Testis (tissue), 2 donors: ENCODE results near the gene SLITRK3.

Experiments used
- POLR2A ChIP-seq: fragments of 450-650 bp; IDR thresholded peaks from one replicate; pipeline ENCODE4 v1.6.1; 2017; ENCODE audit warnings: antibody characterized with exemption, mild to moderate bottlenecking, moderate library complexity
- TF ChIP-seq, protein P1 (sequence below), 3 experiments: fragments of 450-650 bp in 2 of 3; fragments of 200-600 bp in 1 of 3; sonication (generic) in 1 of 3; IDR thresholded peaks; one replicate each; pipeline ENCODE4 v1.5.1; 2016 to 2019; ENCODE audit warnings: antibody characterized with exemption in 3 of 3, mild to moderate bottlenecking in 2 of 3, moderate library complexity in 1 of 3

- TF ChIP-seq, protein P1, sequence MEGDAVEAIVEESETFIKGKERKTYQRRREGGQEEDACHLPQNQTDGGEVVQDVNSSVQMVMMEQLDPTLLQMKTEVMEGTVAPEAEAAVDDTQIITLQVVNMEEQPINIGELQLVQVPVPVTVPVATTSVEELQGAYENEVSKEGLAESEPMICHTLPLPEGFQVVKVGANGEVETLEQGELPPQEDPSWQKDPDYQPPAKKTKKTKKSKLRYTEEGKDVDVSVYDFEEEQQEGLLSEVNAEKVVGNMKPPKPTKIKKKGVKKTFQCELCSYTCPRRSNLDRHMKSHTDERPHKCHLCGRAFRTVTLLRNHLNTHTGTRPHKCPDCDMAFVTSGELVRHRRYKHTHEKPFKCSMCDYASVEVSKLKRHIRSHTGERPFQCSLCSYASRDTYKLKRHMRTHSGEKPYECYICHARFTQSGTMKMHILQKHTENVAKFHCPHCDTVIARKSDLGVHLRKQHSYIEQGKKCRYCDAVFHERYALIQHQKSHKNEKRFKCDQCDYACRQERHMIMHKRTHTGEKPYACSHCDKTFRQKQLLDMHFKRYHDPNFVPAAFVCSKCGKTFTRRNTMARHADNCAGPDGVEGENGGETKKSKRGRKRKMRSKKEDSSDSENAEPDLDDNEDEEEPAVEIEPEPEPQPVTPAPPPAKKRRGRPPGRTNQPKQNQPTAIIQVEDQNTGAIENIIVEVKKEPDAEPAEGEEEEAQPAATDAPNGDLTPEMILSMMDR (IDR thresholded peaks at IDR 0.05), result no peak
- no peak for TF ChIP-seq POLR2A
Observed at GRCh38 chr3:165196577-165197480, 645 bp upstream of the SLITRK3 start.
